IPS-18c (cell line): ENCODE measurements around the gene CLDN16.

Source experiments
- H3K4me3 ChIP-seq: 2 replicates; pipeline ENCODE4 v1.7.0; 2013; ENCODE audit warnings: low read depth, mild to moderate bottlenecking, low read length, moderate library complexity; ENCODE audit not compliant: insufficient read depth
- H3K9me3 ChIP-seq: one replicate; pipeline ENCODE4 v1.6.1; 2013; ENCODE audit warnings: mild to moderate bottlenecking, low read length, moderate library complexity; ENCODE audit not compliant: control insufficient read depth, insufficient read depth

The CLDN16 gene

GRCh38 chr3:190424478-190425439, 36.8 kb downstream of the CLDN16 start:
- Histone ChIP-seq H3K4me3 (no peak overlapping the region), H3K9me3 (no peaks in the 10 kb centered on the region)

GRCh38 chr3:190425833-190426232, 37.9 kb downstream of the CLDN16 start:
- Histone ChIP-seq H3K9me3 (no peaks in the 10 kb centered on the region), H3K4me3 (no peak overlapping the region)

- Histone ChIP-seq H3K4me3 (no peak overlapping the region), H3K9me3 (no peaks in the 10 kb centered on the region)
These were observed 39.0 kb downstream of the CLDN16 start for GRCh38 chr3:190426806-190427507.

GRCh38 chr3:190429681-190430080, 41.7 kb downstream of the CLDN16 start:
- Histone ChIP-seq H3K4me3 (no peak overlapping the region), H3K9me3 (no peaks in the 10 kb centered on the region)

- H3K9me3 ChIP-seq = no peaks in the 10 kb centered on the region
These were observed 42.9 kb downstream of the CLDN16 start for GRCh38 chr3:190430906-190431305.

GRCh38 chr3:190432216-190432615, 44.3 kb downstream of the CLDN16 start:
- no peaks in the 10 kb centered on the region for H3K9me3 ChIP-seq
- no peak overlapping the region for H3K4me3 ChIP-seq

More at GRCh38 chr3:190430906-190431305, 42.9 kb downstream of the CLDN16 start:
- no peak overlapping the region for H3K4me3 ChIP-seq

- H3K9me3 ChIP-seq = no peaks in the 10 kb centered on the region
- no peak overlapping the region for H3K4me3 ChIP-seq
These were observed 45.7 kb downstream of the CLDN16 start for GRCh38 chr3:190433626-190434025.

GRCh38 chr3:190435618-190436017, 47.7 kb downstream of the CLDN16 start:
- Histone ChIP-seq H3K9me3 (no peaks in the 10 kb centered on the region), H3K4me3 (no peak overlapping the region)

- no peaks in the 10 kb centered on the region for H3K9me3 ChIP-seq
These were observed 48.4 kb downstream of the CLDN16 start for GRCh38 chr3:190436331-190436730.

GRCh38 chr3:190442240-190442639, 54.3 kb downstream of the CLDN16 start:
- Histone ChIP-seq H3K4me3 (no peak overlapping the region), H3K9me3 (no peaks in the 10 kb centered on the region)

More at GRCh38 chr3:190436331-190436730, 48.4 kb downstream of the CLDN16 start:
- H3K4me3 ChIP-seq = no peak overlapping the region

- no peak overlapping the region for H3K4me3 ChIP-seq
- no peaks in the 10 kb centered on the region for H3K9me3 ChIP-seq
These were observed 55.3 kb downstream of the CLDN16 start for GRCh38 chr3:190443257-190443656.

- Histone ChIP-seq H3K4me3 (no peak overlapping the region), H3K9me3 (no peaks in the 10 kb centered on the region)
These were observed 56.0 kb downstream of the CLDN16 start for GRCh38 chr3:190444006-190444405.

- Histone ChIP-seq H3K4me3 (no peak overlapping the region), H3K9me3 (no peaks in the 10 kb centered on the region)
These were observed 56.7 kb downstream of the CLDN16 start for GRCh38 chr3:190444576-190445145.

- Histone ChIP-seq H3K4me3 (no peak overlapping the region), H3K9me3 (no peaks in the 10 kb centered on the region)
These were observed 58.8 kb downstream of the CLDN16 start for GRCh38 chr3:190446573-190447279.

GRCh38 chr3:190448256-190448655, 60.3 kb downstream of the CLDN16 start:
- Histone ChIP-seq H3K9me3 (no peaks in the 10 kb centered on the region), H3K4me3 (no peak overlapping the region)

- Histone ChIP-seq H3K4me3 (no peak within 1 kb of the TSS), H3K9me3 (no peaks in the 10 kb centered on the region)
These were observed 61.8 kb downstream of the CLDN16 start, which contains the start of gene TMEM207 for GRCh38 chr3:190449801-190450200. Gene TMEM207 (minus strand): TSS chr3:190449901. CDS start chr3:190449809, 92 bp downstream.

GRCh38 chr3:190455828-190456227, 67.9 kb downstream of the CLDN16 start:
- Histone ChIP-seq H3K4me3 (no peak overlapping the region), H3K9me3 (no peaks in the 10 kb centered on the region)
